K562 (cell line): ENCODE results near the gene VPS37D. TPM values are rescaled to one million over a fixed set of nuclear protein-coding genes. Genes with fewer than 3 reads are reported as not detected.

ENCODE experiments used
- ATAC-seq: fragments of 200-7000 bp; cut with Tn5 transposase; 3 replicates; pipeline ENCODE4 v1.9.1; 2020; ENCODE audit warnings: moderate library complexity
- BruUV-seq: library from RNA; stranded (reverse); fragments of 400-500 nt; replicated peaks from 2 replicates; lab custom pipeline; 2021; lab: Mats Ljungman, UMichigan
- CTCF ChIA-PET: fragments of 300-600 bp; formaldehyde crosslinking; extraction: SDS; loops from one replicate; lab custom pipeline; 2021; ENCODE audit warnings: low intra/inter-chr PET ratio; lab: Yijun Ruan, JAX
- POLR2A ChIA-PET: fragments of 300-600, 350-650 bp; sonication (Branson Sonifier 250); formaldehyde crosslinking; extraction: SDS; loops from one replicate; lab custom pipeline; 2021; ENCODE audit warnings: antibody characterized with exemption, inconsistent platforms; lab: Yijun Ruan, JAX
- DNase-seq, 4 experiments: peaks; one replicate each; pipeline versions ENCODE4 v3.0.0 to v3.0.0-alpha.2; 2011 to 2018; ENCODE audit warnings: low spot score in 3 of 4, mixed read lengths in 3 of 4; ENCODE audit errors: extremely low read depth in 1 of 4
- FAIRE-seq: peaks from 2 replicates; lab custom pipeline; 2011; peaks lifted over from hg19 to GRCh38; lab: Jason Lieb, UNC
- H2AFZ ChIP-seq: 2 replicates; pipeline ENCODE4 v1.6.0; 2011; ENCODE audit warnings: low read depth, low read length, control low read depth, inconsistent platforms
- H3K27ac ChIP-seq: fragments of 200-600 bp; 3 replicates; pipeline ENCODE4 v1.8.0; 2011; ENCODE audit warnings: low read depth, mild to moderate bottlenecking, control low read depth, inconsistent platforms, low read length, moderate library complexity, mixed read lengths; ENCODE audit errors: extremely low read depth
- H3K27me3 ChIP-seq, 2 experiments: fragments of 300-600 bp in 1 of 2; 2 replicates in 1 of 2; 3 replicates in 1 of 2; pipeline versions ENCODE4 v1.6.0 to v1.8.0; 2011; ENCODE audit warnings: inconsistent platforms in 2 of 2, low read length in 2 of 2, mild to moderate bottlenecking in 1 of 2, mixed read lengths in 1 of 2, moderate library complexity in 1 of 2; ENCODE audit not compliant: control insufficient read depth in 2 of 2, insufficient read depth in 2 of 2
- H3K36me3 ChIP-seq: fragments of 300-600 bp; 3 replicates; pipeline ENCODE4 v1.8.0; 2011; ENCODE audit warnings: mild to moderate bottlenecking, low read length, inconsistent platforms; ENCODE audit not compliant: control insufficient read depth, insufficient read depth
- H3K4me1 ChIP-seq, 2 experiments: fragments of 200-600 bp in 1 of 2; replicated peaks in 1 of 2; 2 replicates in 1 of 2; 3 replicates in 1 of 2; pipeline versions ENCODE4 v1.5.1 to v1.8.0; 2011; ENCODE audit warnings: inconsistent platforms in 2 of 2, low read length in 2 of 2, mild to moderate bottlenecking in 1 of 2, mixed read lengths in 1 of 2, moderate library complexity in 1 of 2; ENCODE audit not compliant: control insufficient read depth in 2 of 2, insufficient read depth in 2 of 2
- H3K4me2 ChIP-seq: 2 replicates; pipeline ENCODE4 v1.6.1; 2011; ENCODE audit warnings: low read length, control low read depth, inconsistent platforms, mixed read lengths; ENCODE audit not compliant: insufficient read depth
- H3K4me3 ChIP-seq: fragments of 200-600 bp; sonication (generic), shearing (Covaris generic); 2 replicates; pipeline ENCODE4 v1.5.1; 2016; ENCODE audit warnings: control low read depth, inconsistent platforms
- H3K79me2 ChIP-seq: fragments of 200-600 bp; 3 replicates; pipeline ENCODE4 v1.8.0; 2011; ENCODE audit warnings: low read length, inconsistent platforms; ENCODE audit not compliant: control insufficient read depth, insufficient read depth
- H3K9ac ChIP-seq, 2 experiments: 2 replicates each; pipeline versions ENCODE4 v1.6.0 to v1.6.1; 2011; ENCODE audit warnings: low read depth in 2 of 2, low read length in 2 of 2, control low read depth in 1 of 2, inconsistent platforms in 1 of 2, mild to moderate bottlenecking in 1 of 2, mixed read lengths in 1 of 2; ENCODE audit not compliant: insufficient read depth in 1 of 2
- H3K9me1 ChIP-seq: one replicate; pipeline ENCODE4 v1.6.0; 2011; ENCODE audit warnings: inconsistent platforms, mild to moderate bottlenecking, low read length, moderate library complexity; ENCODE audit not compliant: control insufficient read depth, insufficient read depth
- H3K9me3 ChIP-seq: replicated peaks from 2 replicates; pipeline ENCODE4 v1.5.1; 2011; ENCODE audit warnings: low read depth, low read length, inconsistent platforms; ENCODE audit not compliant: control insufficient read depth, insufficient read depth
- H4K20me1 ChIP-seq: replicated peaks from 2 replicates; pipeline ENCODE4 v1.6.1; 2011; ENCODE audit warnings: low read length, inconsistent platforms, mixed read lengths; ENCODE audit not compliant: control insufficient read depth, insufficient read depth
- CBFA2T2 ChIP-seq: fragments of 450-650 bp; conservative IDR thresholded peaks from 2 replicates; pipeline ENCODE4 v1.6.1; 2017; ENCODE audit warnings: mild to moderate bottlenecking
- MAFK ChIP-seq: IDR thresholded peaks from 2 replicates; pipeline ENCODE4 v1.6.1; 2011; ENCODE audit warnings: low read length, improper control_type of control experiment
- NFXL1 ChIP-seq: fragments of 450-650 bp; formaldehyde crosslinking; IDR thresholded peaks from 2 replicates; pipeline ENCODE4 v1.4.0; 2021; ENCODE audit warnings: mild to moderate bottlenecking
- TAF1 ChIP-seq: IDR thresholded peaks from 2 replicates; pipeline ENCODE4 v1.6.1; 2011; ENCODE audit warnings: mild to moderate bottlenecking, low read length, moderate library complexity; ENCODE audit not compliant: insufficient read depth, control insufficient read depth, severe bottlenecking; ENCODE audit errors: extremely low read depth
- U2AF1 ChIP-seq: fragments of 200-400 bp; formaldehyde crosslinking; optimal IDR thresholded peaks from 2 replicates; pipeline ENCODE3; 2017; ENCODE audit warnings: mild to moderate bottlenecking, low read depth, low read length, moderate library complexity
- ZBTB12 ChIP-seq: fragments of 250-450 bp; sonication (Bioruptor Pico); IDR thresholded peaks from 2 replicates; pipeline ENCODE4 v1.4.0; 2020
- ZNF133 ChIP-seq: fragments of 250-450 bp; sonication (Bioruptor Pico); IDR thresholded peaks from 2 replicates; pipeline ENCODE4 v1.4.0; 2020; ENCODE audit warnings: mild to moderate bottlenecking
- WGBS: fragments of 100-300 bp; shearing (Covaris generic); methylation state at CpG from one replicate; pipeline ENCODE4 v1.1.6; 2016; ENCODE audit warnings: low coverage, mixed read lengths; ENCODE audit not compliant: insufficient coverage; ENCODE audit errors: missing lambda C conversion rate; 5-methylcytosine and 5-hydroxymethylcytosine counted together
- in situ Hi-C: fragments of 300-500 bp; cut with MboI; formaldehyde crosslinking; loops from 4 replicates; pipeline ENCODE4 v1.15.0; 2018; ENCODE audit warnings: inconsistent platforms, mixed read lengths
- intact Hi-C: fragments of 100-400 bp; cut with micrococcal nuclease; formaldehyde crosslinking; loops from 2 replicates; pipeline ENCODE4 v1.14.2; 2022
- polyA plus RNA-seq, 8 experiments: library from polyadenylated mRNA; depleted of rRNA in 4 of 8; stranded (reverse) in 5 of 8; unstranded in 3 of 8; fragments of >200 nt; fragmentation: Nextera tagmentation in 2 of 8; fragmentation: Illumina TruSeq in 1 of 8; extraction: Ambion mirVana in 2 of 8; extraction: Trizol in 1 of 8; gene quantifications; 2 replicates each; pipeline versions ENCODE4 v1.2.1 to v1.2.3, GENCODE V29; 2011 to 2014; ENCODE audit warnings: inconsistent platforms in 1 of 8, missing spikeins in 1 of 8
- total RNA-seq, 7 experiments: library from RNA; depleted of rRNA in 6 of 7; stranded (reverse); fragments of >200 nt in 6 of 7; fragmentation: Illumina TruSeq in 2 of 7; extraction: Trizol in 2 of 7; gene quantifications; 2 replicates each; pipeline versions ENCODE4 v1.2.1 to v1.2.3, GENCODE V29; 2011 to 2021; ENCODE audit warnings: low replicate concordance in 1 of 7

VPS37D gene
- total and polyA plus RNA-seq, 9 of the 15 experiments (the other 6 are each of a cell fraction or from before 2014, with no cell fraction given): 0.25 to 2.3 (median 1.0) TPM; not detected in 3

- intact Hi-C loops: no loop called here
- Histone ChIP-seq H4K20me1 (peaks cover 13% of the 10 kb centered on the region; the same call in 1 of the 2 replicates), H3K27me3 (no peaks in the 10 kb centered on the region; a peak in 1 of 5 replicates), H3K27ac (no peak overlapping the region), H3K4me3 (no peak overlapping the region), H3K79me2 (no peaks in the 10 kb centered on the region), H3K36me3 (peaks cover 90% of the 10 kb centered on the region), H3K4me1 (peaks cover 0 to 19% of the 10 kb centered on the region in 2 experiments; a peak in 1 of 5 replicates), H3K9me1 (no peaks in the 10 kb centered on the region), H3K4me2 (no peak overlapping the region), H3K9ac (no peak overlapping the region), H2AFZ (no peak overlapping the region), H3K9me3 (no peaks in the 10 kb centered on the region)
- FAIRE-seq: no peak
- DNase-seq: no peak
- BruUV-seq: no TSS peak
- in situ Hi-C loops: no loop called here
- ATAC-seq: no peak
- WGBS: 84% methylated on average over 4 of the region's 4 CpGs
- no peak for TF ChIP-seq CBFA2T2
- TF ChIP-seq U2AF1: no peak
- TF ChIP-seq TAF1: no peak
- no peak for TF ChIP-seq NFXL1 (CRISPR knock-in tag)
- no peak for TF ChIP-seq ZBTB12 (CRISPR knock-in tag)
- TF ChIP-seq ZNF133: no peak
- TF ChIP-seq MAFK: no peak
- ChIA-PET CTCF (interaction anchor here (0.7 kb wide), 1 partner anchor 159 kb away, joined by 3 read pairs; no protein-coding TSS in a partner anchor), POLR2A (interaction anchor here (0.6 to 2.2 kb wide), 8 partner anchors 9 to 163 kb away, joined by 3 to 12 read pairs (median 4); no protein-coding TSS in a partner anchor)
Measured at GRCh38 chr7:73696372-73696771, 28.7 kb downstream of the VPS37D start.
